Progenitor cell of endocrine pancreas (in vitro differentiated cells): ENCODE measurements around the gene DGCR8. TPM values are rescaled to one million over a fixed set of nuclear protein-coding genes. Genes with fewer than 3 reads are reported as not detected.
A peak's percentile ranks its signal among the peaks of the same experiment; 100 is the strongest.

Source experiments
- DNase-seq: peaks from one replicate; pipeline ENCODE4 v3.0.0; 2021; ENCODE audit warnings: low spot score; ENCODE audit not compliant: unreplicated experiment
- H3K27ac Mint-ChIP-seq: 2 replicates; pipeline ENCODE4 v1.8.0; 2021; ENCODE audit warnings: mild to moderate bottlenecking, moderate library complexity, mixed read lengths
- H3K27me3 Mint-ChIP-seq: 2 replicates; pipeline ENCODE4 v1.8.0; 2021; ENCODE audit warnings: mixed read lengths
- H3K36me3 Mint-ChIP-seq: 2 replicates; pipeline ENCODE4 v1.8.0; 2022; ENCODE audit warnings: mixed read lengths; ENCODE audit not compliant: insufficient read depth
- H3K4me1 Mint-ChIP-seq: 2 replicates; pipeline ENCODE4 v1.8.0; 2021; ENCODE audit warnings: low read depth, mixed read lengths
- H3K4me3 Mint-ChIP-seq: 2 replicates; pipeline ENCODE4 v1.8.0; 2021; ENCODE audit warnings: low read depth, mild to moderate bottlenecking, moderate library complexity, mixed read lengths
- H3K9me3 Mint-ChIP-seq: 2 replicates; pipeline ENCODE4 v1.8.0; 2021; ENCODE audit warnings: low read depth, mixed read lengths
- long read RNA-seq: library from polyadenylated mRNA; unstranded; transcript quantifications from one replicate; pipeline ENCODE4 v2.0.0, GENCODE V29; 2020
- total RNA-seq: library from RNA; stranded (reverse); gene quantifications from 2 replicates; pipeline ENCODE4 v1.2.1, GENCODE V29; 2021
- TF ChIP-seq, protein P1 (sequence below): fragments of 200-600 bp; sonication (generic); IDR thresholded peaks from one replicate; pipeline ENCODE4 v1.5.0; 2021; ENCODE audit warnings: antibody characterized with exemption, mild to moderate bottlenecking; ENCODE audit not compliant: unreplicated experiment

Gene DGCR8
- 75.8 and 79.8 TPM in 2 replicates for total RNA-seq
- long read RNA-seq, full-length matches to known transcripts = 12 of 35 reads
- long read RNA-seq, partial matches to known transcripts = 12 of 35 reads
- long read RNA-seq, other reads (novel, unspliced or antisense) = 11 of 35 reads

DNA sequence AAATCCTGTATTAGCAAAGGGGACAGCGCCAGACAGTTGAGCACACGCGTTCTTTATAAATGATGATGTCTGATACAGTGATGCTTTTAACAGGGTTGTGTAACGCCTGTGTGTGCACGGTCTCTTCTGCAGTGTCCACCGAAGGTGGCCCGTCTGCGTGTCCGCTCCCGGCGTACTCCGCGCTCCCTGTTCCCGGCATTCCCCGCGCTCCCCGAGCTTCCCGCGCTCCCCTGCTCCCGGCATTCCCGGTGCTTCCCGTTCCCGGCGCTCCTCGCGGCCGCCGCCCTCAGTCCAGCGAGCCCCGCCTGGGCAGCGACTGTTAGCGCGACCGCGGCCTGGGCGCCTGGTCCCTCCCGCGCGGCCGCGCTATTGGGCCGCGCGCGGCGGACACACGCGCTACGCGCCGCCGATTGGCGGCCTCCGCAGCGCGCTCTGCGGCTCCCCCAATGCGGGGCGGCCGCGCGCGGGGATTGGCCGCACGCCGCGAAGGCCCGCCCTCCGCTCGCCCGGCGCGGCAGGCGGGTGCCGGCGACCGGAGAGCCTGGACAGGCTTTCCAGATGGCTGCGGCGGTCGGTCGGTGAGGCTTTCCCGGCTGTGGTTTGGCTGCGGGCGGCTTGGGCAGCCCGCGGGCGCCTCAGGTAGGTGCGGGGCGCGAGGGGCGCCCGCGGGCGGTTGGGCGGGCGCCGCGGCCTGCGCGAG lies at the start of gene DGCR8:
Gene DGCR8, plus strand, starts transcription at position 497 of the 700 bp plus-strand sequence. CDS start 5,723 bp downstream, outside the sequence.
- Mint-ChIP-seq H3K27ac (peak within 1 kb of the TSS; percentile 98), H3K4me3 (peak within 1 kb of the TSS; percentile 92), H3K4me1 (peaks cover 40% of the 10 kb centered on the region), H3K27me3 (no peaks in the 10 kb centered on the region), H3K9me3 (no peaks in the 10 kb centered on the region), H3K36me3 (peaks cover 2% of the 10 kb centered on the region)
- TF ChIP-seq, protein P1, sequence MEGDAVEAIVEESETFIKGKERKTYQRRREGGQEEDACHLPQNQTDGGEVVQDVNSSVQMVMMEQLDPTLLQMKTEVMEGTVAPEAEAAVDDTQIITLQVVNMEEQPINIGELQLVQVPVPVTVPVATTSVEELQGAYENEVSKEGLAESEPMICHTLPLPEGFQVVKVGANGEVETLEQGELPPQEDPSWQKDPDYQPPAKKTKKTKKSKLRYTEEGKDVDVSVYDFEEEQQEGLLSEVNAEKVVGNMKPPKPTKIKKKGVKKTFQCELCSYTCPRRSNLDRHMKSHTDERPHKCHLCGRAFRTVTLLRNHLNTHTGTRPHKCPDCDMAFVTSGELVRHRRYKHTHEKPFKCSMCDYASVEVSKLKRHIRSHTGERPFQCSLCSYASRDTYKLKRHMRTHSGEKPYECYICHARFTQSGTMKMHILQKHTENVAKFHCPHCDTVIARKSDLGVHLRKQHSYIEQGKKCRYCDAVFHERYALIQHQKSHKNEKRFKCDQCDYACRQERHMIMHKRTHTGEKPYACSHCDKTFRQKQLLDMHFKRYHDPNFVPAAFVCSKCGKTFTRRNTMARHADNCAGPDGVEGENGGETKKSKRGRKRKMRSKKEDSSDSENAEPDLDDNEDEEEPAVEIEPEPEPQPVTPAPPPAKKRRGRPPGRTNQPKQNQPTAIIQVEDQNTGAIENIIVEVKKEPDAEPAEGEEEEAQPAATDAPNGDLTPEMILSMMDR = no peak
- DNase-seq = peak; percentile 84

DNA sequence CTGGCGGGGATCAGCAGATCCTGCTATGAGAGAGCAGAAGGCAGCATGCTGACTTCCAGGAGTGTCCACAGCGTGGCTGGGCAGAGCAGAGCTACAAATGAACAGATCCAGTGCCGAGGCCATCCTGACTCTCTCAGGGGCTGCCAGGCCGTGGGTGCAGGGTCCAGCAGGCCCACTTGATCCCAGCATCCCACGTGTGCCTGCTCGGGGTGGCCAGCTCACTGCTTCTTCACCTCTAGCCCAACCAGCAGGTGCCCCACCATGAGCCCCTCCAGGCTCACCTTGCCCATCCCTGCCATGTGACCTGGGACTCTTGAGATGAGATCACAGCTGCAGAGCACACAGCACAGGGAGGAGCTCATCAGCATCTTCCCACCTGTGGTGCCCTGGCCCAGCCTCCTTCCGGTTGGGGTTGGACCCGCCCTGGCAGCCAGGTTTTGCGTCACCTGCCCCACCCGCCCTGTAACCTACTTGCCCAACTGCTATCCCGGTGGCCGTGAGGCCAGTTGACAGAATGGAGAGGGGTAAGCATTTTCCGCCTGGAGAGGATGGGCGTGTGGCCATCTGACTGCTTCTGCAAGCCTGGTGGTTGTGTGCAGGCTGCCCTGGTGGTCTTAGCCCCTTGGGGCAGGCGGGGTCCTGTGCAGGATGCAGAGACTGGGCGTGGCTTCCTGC lies 48.2 kb upstream of the DGCR8 start:
- no peak overlapping the region for H3K4me3 Mint-ChIP-seq
- no peaks in the 10 kb centered on the region for H3K27me3 Mint-ChIP-seq
- no peak overlapping the region for H3K27ac Mint-ChIP-seq
- no peak for DNase-seq
- no peaks in the 10 kb centered on the region for H3K9me3 Mint-ChIP-seq
- TF ChIP-seq, protein P1 = no peak
- H3K36me3 Mint-ChIP-seq = peaks cover 2% of the 10 kb centered on the region
- peaks cover 4% of the 10 kb centered on the region for H3K4me1 Mint-ChIP-seq

DNA sequence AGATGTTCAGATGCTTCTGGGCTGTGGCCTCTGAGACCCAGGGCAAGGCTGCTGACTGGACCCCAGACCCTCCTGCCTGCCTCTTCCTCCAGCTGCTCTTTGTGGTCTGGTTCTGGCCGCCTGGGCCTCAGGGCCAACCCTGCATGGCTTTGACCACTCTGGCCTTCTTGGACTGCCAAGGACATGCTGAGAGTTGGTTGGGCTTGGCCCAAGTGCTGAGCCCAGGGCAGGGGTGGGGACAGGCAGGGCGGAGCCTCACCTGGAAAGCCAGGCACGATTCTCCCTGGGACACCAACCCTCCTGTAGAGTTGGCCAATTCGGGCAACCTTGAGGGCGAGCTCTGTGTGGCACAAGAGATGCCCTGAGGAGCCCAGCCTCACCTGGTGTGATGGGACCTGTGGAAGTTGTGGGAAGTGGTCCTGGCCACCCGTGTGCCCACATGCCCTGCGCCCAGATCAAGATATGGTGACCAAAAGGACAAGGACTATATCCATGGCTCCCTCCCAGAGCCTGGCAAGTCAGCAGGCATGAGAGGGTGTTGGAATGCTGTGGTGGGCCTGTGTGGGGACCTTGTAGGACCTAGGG lies 47.5 kb upstream of the DGCR8 start:
- no peak overlapping the region for H3K27ac Mint-ChIP-seq
- H3K4me1 Mint-ChIP-seq = peaks cover 4% of the 10 kb centered on the region
- H3K9me3 Mint-ChIP-seq = no peaks in the 10 kb centered on the region
- H3K27me3 Mint-ChIP-seq = no peaks in the 10 kb centered on the region
- TF ChIP-seq, protein P1 = no peak
- peaks cover 6% of the 10 kb centered on the region for H3K36me3 Mint-ChIP-seq
- DNase-seq = no peak
- no peak overlapping the region for H3K4me3 Mint-ChIP-seq

DNA sequence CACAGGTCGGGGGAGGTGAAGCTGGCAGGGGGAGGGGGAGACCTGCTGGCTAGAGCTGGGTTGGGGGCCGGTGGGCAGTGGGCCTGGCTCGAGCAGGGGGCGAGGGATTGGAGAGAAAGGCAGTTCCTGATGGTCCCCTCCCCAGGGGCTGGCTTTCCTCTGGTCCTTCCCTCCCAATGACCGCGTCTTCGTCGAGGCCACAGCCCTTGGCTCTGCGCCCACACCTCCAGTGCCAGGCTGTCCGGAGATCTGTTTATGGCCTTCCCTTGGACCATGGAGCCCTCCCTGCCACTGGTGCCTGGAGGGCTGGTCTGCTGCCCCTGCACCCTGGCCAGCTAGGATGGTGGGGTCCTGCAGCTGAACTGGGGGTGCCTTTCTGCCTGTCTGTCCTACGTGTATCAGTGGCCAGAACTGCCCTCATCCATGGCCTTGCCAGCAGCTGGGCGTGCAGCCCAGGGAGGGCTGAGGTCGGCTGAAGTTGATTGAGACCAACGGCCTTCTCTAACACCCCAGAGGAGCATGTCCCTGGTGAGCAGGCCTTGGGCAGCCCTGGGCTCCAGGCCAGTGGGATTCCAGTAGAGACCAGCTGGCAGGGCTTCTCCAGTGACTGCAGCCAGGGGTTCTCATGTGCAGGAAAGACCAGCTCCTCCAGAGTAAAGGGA lies 46.9 kb upstream of the DGCR8 start:
- no peak for DNase-seq
- Mint-ChIP-seq H3K27ac (no peak overlapping the region), H3K9me3 (no peaks in the 10 kb centered on the region), H3K36me3 (peaks cover 6% of the 10 kb centered on the region), H3K4me1 (peaks cover 4% of the 10 kb centered on the region), H3K27me3 (no peaks in the 10 kb centered on the region), H3K4me3 (no peak overlapping the region)
- TF ChIP-seq, protein P1 = no peak

DNA sequence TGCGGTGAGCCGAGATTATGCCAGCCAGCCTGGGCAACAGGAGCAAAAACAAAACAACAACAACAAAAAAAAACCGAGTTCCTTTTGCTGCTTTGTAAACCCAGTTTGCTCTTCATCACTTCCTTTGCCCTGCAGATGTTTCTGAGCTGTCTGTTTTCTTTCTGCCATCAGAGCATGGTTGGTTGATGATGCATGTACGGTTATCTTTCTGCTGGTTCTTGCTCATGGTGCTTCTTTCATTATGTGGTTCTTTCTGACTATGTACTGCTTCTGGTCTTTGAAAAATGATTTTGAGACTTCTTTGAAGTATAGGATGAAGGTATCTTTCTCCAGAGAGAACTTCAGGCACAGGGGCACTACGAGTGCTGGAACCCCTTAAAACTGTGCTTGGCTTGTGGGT lies 45.9 kb upstream of the DGCR8 start:
- no peak overlapping the region for H3K4me3 Mint-ChIP-seq
- no peaks in the 10 kb centered on the region for H3K9me3 Mint-ChIP-seq
- H3K4me1 Mint-ChIP-seq = peaks cover 4% of the 10 kb centered on the region
- no peak overlapping the region for H3K27ac Mint-ChIP-seq
- TF ChIP-seq, protein P1 = no peak
- H3K36me3 Mint-ChIP-seq = peaks cover 6% of the 10 kb centered on the region
- H3K27me3 Mint-ChIP-seq = no peaks in the 10 kb centered on the region
- DNase-seq = no peak
